Measurements from ENCODE around the gene HACL1.

GRCh38 chr3:15630646-15631350 is 29.4 kb upstream of the HACL1 start:
- TF ChIP-seq CTCF (IDR thresholded peaks at IDR 0.05) (no peak), POLR2A (IDR thresholded peaks at IDR 0.05) (no peak)
